GM08714 (cell line): ENCODE data around the gene DHX15.

Source experiments
- H3K4me3 ChIP-seq: fragments of 200-500 bp; sonication (Bioruptor generic); 2 replicates; pipeline ENCODE4 v1.5.1; 2014; ENCODE audit warnings: mild to moderate bottlenecking, low read length, inconsistent platforms
- ZNF274 ChIP-seq: IDR thresholded peaks from 2 replicates; pipeline ENCODE4 v1.6.1; 2012; ENCODE audit warnings: mild to moderate bottlenecking, low read depth, low read length

Gene DHX15

GRCh38 chr4:24496597-24496996 lies 87.8 kb downstream of the DHX15 start:
- H3K4me3 ChIP-seq: no peak overlapping the region
- no peak for TF ChIP-seq ZNF274

- TF ChIP-seq ZNF274: no peak
Observed at GRCh38 chr4:24495388-24495787, 89.0 kb downstream of the DHX15 start.

GRCh38 chr4:24489870-24490269 lies 94.5 kb downstream of the DHX15 start:
- H3K4me3 ChIP-seq: no peak overlapping the region
- no peak for TF ChIP-seq ZNF274

More at GRCh38 chr4:24495388-24495787, 89.0 kb downstream of the DHX15 start:
- H3K4me3 ChIP-seq: no peak overlapping the region

- no peak for TF ChIP-seq ZNF274
- no peak overlapping the region for H3K4me3 ChIP-seq
Observed at GRCh38 chr4:24488399-24489164, 95.8 kb downstream of the DHX15 start.

- TF ChIP-seq ZNF274: no peak
- no peak overlapping the region for H3K4me3 ChIP-seq
Observed at GRCh38 chr4:24482871-24483270, 101.5 kb downstream of the DHX15 start.

GRCh38 chr4:24477919-24478318 lies 106.4 kb downstream of the DHX15 start:
- H3K4me3 ChIP-seq: no peak overlapping the region
- no peak for TF ChIP-seq ZNF274
